Kidney (tissue), 14 donors: ENCODE measurements around the gene TRIM71. TPM values are rescaled to one million over a fixed set of nuclear protein-coding genes. Genes with fewer than 3 reads are reported as not detected.

Experiments
- DNase-seq, 5 donors: peaks; one replicate each; pipeline ENCODE4 v3.0.0-alpha.2; 2013 to 2020
- FAIRE-seq: peaks from 2 replicates; lab custom pipeline; 2012; peaks lifted over from hg19 to GRCh38; lab: Jason Lieb, UNC
- H3K27ac ChIP-seq, 2 donors: one replicate each; pipeline ENCODE4 v1.7.0; 2013; ENCODE audit warnings: low read depth in 2 of 2, low read length in 2 of 2, inconsistent platforms in 1 of 2
- H3K27me3 ChIP-seq: one replicate; pipeline ENCODE4 v1.7.1; 2013; ENCODE audit warnings: low read length, inconsistent platforms; ENCODE audit not compliant: control insufficient read depth, insufficient read depth
- H3K36me3 ChIP-seq, 3 donors: one replicate each; pipeline versions ENCODE4 v1.7.0 to v1.7.1; 2013; ENCODE audit warnings: low read length in 3 of 3, control low read depth in 1 of 3, inconsistent platforms in 1 of 3; ENCODE audit not compliant: insufficient read depth in 3 of 3, control insufficient read depth in 2 of 3
- H3K4me1 ChIP-seq, 3 donors: one replicate each; pipeline versions ENCODE4 v1.7.0 to v1.7.1; 2013; ENCODE audit warnings: low read length in 3 of 3, inconsistent platforms in 1 of 3, low read depth in 1 of 3; ENCODE audit not compliant: control insufficient read depth in 2 of 3, insufficient read depth in 2 of 3
- H3K4me3 ChIP-seq, 3 donors: one replicate each; pipeline versions ENCODE4 v1.7.0 to v1.8.1; 2013; ENCODE audit warnings: low read length in 3 of 3, control low read depth in 1 of 3, inconsistent platforms in 1 of 3
- H3K9ac ChIP-seq, 3 donors: one replicate each; pipeline versions ENCODE4 v1.7.0 to v1.7.1; 2013; ENCODE audit warnings: low read length in 3 of 3, control low read depth in 1 of 3, inconsistent platforms in 1 of 3
- H3K9me3 ChIP-seq, 3 donors: one replicate each; pipeline versions ENCODE4 v1.7.0 to v1.7.1; 2013; ENCODE audit warnings: low read length in 3 of 3, control low read depth in 1 of 3, inconsistent platforms in 1 of 3; ENCODE audit not compliant: control insufficient read depth in 2 of 3, insufficient read depth in 1 of 3
- CTCF ChIP-seq: IDR thresholded peaks from 3 replicates; pipeline ENCODE4 v1.5.1; 2012; ENCODE audit warnings: mild to moderate bottlenecking, moderate library complexity, borderline replicate concordance; ENCODE audit not compliant: insufficient read depth; ENCODE audit errors: extremely low read depth
- intact Hi-C: fragments of 100-400 bp; cut with DNase I; formaldehyde crosslinking; loops from one replicate; pipeline ENCODE4 v1.11.1; 2022
- polyA plus RNA-seq: library from polyadenylated mRNA; stranded (reverse); fragments of 350-450 nt; fragmentation: Illumina TruSeq; extraction: RNeasy Lipid Tissue Mini Kit (QIAGEN cat#74804); gene quantifications from one replicate; pipeline ENCODE4 v1.2.3, GENCODE V29; 2014; ENCODE audit warnings: low read depth, low replicate concordance; ENCODE audit not compliant: insufficient read depth
- total RNA-seq: library from RNA; stranded (reverse); fragmentation: NEBNext Ultra II Directional; extraction: Animal tissue kit (Norgen Biotek cat#: 25700); gene quantifications from one replicate; pipeline ENCODE4 v1.2.1, GENCODE V29; 2021
- donor health status: control.
- donor health status: control.
- donor health status: control.
- donor health status: control.
- donor health status: control.
- donor health status: DM: yes; HTN: yes; CAD: no.
- donor health status: Normal renal cell carcinoma (clear cell type).

TRIM71 gene
- total and polyA plus RNA-seq, 2 donors from 2014 or later, result 0.92 to 1.2 TPM

DNA sequence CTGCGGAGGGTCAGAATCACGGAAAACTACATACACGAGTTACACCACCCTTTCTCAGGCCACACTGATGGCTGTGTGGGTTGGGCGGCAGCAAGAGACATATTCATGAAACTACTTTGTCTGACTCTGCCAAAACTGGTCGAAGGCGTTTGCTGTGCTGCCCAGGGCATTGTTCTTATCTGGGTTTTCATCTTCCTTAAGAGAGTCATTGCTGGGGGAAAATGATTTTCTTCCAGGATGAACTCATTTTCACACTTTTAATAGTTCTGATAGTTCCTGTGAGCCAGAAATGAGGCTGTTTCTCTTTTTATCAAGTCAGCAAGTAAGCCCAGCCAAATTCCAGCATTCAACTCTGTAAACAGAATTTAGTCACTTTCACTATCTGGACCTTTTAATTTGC is 47.6 kb downstream of the TRIM71 start:
- H3K4me1 ChIP-seq, result peaks cover 3 to 12% (median 3%) of the 10 kb centered on the region in 3 donors
- no peak for TF ChIP-seq CTCF
- no peak overlapping the region for H3K9ac ChIP-seq
- no peak overlapping the region for H3K27ac ChIP-seq
- no peaks in the 10 kb centered on the region for H3K9me3 ChIP-seq
- no peaks in the 10 kb centered on the region for H3K27me3 ChIP-seq
- H3K36me3 ChIP-seq, result no peaks in the 10 kb centered on the region
- H3K4me3 ChIP-seq, result no peak overlapping the region
- DNase-seq (no peak), FAIRE-seq (no peak)
- intact Hi-C loops, result no loop called here

DNA sequence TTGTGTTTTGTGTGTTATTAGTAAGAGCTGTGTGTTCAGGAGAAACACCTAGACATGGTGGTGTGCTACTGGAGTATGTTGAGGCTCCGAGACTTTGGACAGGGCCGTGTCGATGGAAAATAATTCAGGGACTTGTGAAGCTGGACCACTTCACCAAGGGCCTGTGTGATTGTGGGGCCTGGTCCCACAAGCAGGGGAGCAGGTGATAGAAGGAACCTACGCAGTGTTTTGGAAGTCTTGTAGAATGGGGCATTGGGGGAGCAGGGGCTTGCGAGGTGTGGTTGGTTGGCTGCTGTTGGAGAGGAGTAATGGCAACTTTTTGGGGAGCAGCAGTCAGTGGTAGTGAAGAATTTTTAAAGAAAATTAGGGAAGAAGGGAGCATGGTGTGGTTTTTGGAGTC is 48.7 kb downstream of the TRIM71 start:
- FAIRE-seq, result no peak
- H3K9me3 ChIP-seq, result no peaks in the 10 kb centered on the region
- intact Hi-C loops, result no loop called here

GRCh38 chr3:32867954-32868353 is 50.2 kb downstream of the TRIM71 start:
- no peak for DNase-seq
- H3K9ac ChIP-seq, result no peak overlapping the region
- H3K9me3 ChIP-seq, result no peaks in the 10 kb centered on the region
- H3K4me3 ChIP-seq, result no peak overlapping the region
- H3K27ac ChIP-seq, result no peak overlapping the region
- TF ChIP-seq CTCF, result no peak
- H3K36me3 ChIP-seq, result no peaks in the 10 kb centered on the region
- H3K4me1 ChIP-seq, result peaks cover 7 to 29% (median 10%) of the 10 kb centered on the region in 3 donors
- intact Hi-C loops, result no loop called here
- FAIRE-seq, result no peak
- H3K27me3 ChIP-seq, result no peaks in the 10 kb centered on the region

More for the DNA sequence above, 48.7 kb downstream of the TRIM71 start:
- no peaks in the 10 kb centered on the region for H3K27me3 ChIP-seq
- DNase-seq, result no peak
- H3K4me3 ChIP-seq, result no peak overlapping the region
- TF ChIP-seq CTCF, result no peak
- no peak overlapping the region for H3K9ac ChIP-seq
- peaks cover 3 to 20% (median 3%) of the 10 kb centered on the region in 3 donors for H3K4me1 ChIP-seq
- H3K27ac ChIP-seq, result no peak overlapping the region
- H3K36me3 ChIP-seq, result no peaks in the 10 kb centered on the region
